Muscle of leg (tissue), 11 donors: ENCODE measurements around the gene RGS3. TPM values are rescaled to one million over a fixed set of nuclear protein-coding genes. Genes with fewer than 3 reads are reported as not detected.
"Not testable (repeated sequence)": the region's sequence is repeated elsewhere in the genome, so short reads cannot be mapped to it uniquely, and the experiment has no call there.

Experiments used
- DNase-seq: peaks from one replicate; pipeline ENCODE4 v3.0.0; 2013
- H3K27ac ChIP-seq: one replicate; pipeline ENCODE4 v1.5.1; 2013; ENCODE audit warnings: mild to moderate bottlenecking, low read length, control low read depth
- H3K27me3 ChIP-seq: one replicate; pipeline ENCODE4 v1.6.1; 2013; ENCODE audit warnings: low read length; ENCODE audit not compliant: control insufficient read depth, insufficient read depth
- H3K36me3 ChIP-seq: one replicate; pipeline ENCODE4 v1.6.1; 2013; ENCODE audit warnings: low read length; ENCODE audit not compliant: control insufficient read depth, insufficient read depth
- H3K4me1 ChIP-seq: one replicate; pipeline ENCODE4 v1.6.1; 2013; ENCODE audit warnings: low read length; ENCODE audit not compliant: control insufficient read depth, insufficient read depth
- H3K4me3 ChIP-seq: one replicate; pipeline ENCODE4 v1.5.1; 2013; ENCODE audit warnings: low read length, control low read depth
- H3K9me3 ChIP-seq: replicated peaks from 2 replicates; pipeline ENCODE4 v1.6.1; 2013; ENCODE audit warnings: low read depth, low read length; ENCODE audit not compliant: control insufficient read depth
- WGBS: methylation state at CpG from one replicate; pipeline ENCODE4 v1.1.5; 2013; ENCODE audit warnings: missing lambda C conversion rate; ENCODE audit not compliant: insufficient coverage; 5-methylcytosine and 5-hydroxymethylcytosine counted together
- polyA plus RNA-seq, 8 donors: library from polyadenylated mRNA; unstranded; fragments of 120-200 nt; gene quantifications; one replicate each; pipeline versions ENCODE4 v1.2.1 to v1.2.3, GENCODE V29; 2013; ENCODE audit warnings: inconsistent platforms in 1 of 8, low replicate concordance in 1 of 8; ENCODE audit not compliant: insufficient read length in 8 of 8, insufficient read depth in 1 of 8
- total RNA-seq: library from RNA; stranded (reverse); fragments of 120-200 nt; gene quantifications from one replicate; pipeline ENCODE4 v1.2.4, GENCODE V29; 2013

Gene RGS3
- total and polyA plus RNA-seq, 9 donors = 38.0 to 63.3 (median 49.1) TPM

DNA sequence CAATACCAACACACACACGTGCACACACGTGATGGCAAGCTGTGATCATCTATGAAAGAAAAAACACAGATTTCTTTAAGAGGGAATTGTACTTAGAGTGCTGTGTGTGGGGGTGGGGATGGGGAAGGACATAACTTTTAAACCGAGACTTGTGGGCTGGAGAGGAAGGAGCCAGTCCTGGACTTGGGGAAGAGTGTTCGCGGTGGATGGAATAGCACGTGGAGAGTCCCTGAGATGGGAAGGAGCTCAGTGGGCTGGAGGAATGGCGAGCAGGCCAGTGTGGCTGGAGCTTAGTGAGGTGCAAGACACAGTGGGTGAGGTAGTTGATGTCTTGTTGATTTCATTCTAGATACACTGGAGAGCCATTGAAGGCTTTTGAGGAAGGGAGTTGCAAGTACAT is 78.5 kb downstream of the RGS3 start:
- peaks cover 29% of the 10 kb centered on the region for H3K4me1 ChIP-seq
- H3K36me3 ChIP-seq = no peaks in the 10 kb centered on the region
- H3K27ac ChIP-seq = no peak overlapping the region

DNA sequence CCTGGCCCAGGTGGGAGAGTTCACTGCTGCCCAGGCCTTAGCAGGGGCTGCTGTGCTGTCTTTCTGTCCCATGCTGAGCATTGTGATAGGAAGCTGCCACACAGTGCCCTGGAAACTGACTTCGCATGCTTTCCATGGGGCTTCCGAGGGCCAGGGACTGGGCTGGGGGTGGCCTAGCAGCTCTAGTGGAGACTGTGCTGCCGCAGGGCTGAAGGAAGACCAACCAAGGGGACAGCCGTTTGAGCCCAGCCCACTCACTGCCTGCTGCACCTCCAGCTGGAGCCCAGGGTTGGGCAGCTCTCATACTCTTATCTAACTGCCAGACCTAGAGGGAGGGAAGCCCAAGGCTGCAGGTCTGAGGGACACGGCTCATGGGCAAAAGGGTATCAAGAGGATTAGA is 79.2 kb downstream of the RGS3 start:
- peaks cover 5% of the 10 kb centered on the region for H3K27me3 ChIP-seq
- H3K4me3 ChIP-seq = no peak overlapping the region
- 60% methylated on average over 5 of the region's 5 CpGs for WGBS
- no peak overlapping the region for H3K27ac ChIP-seq
- H3K9me3 ChIP-seq = no peaks in the 10 kb centered on the region
- no peaks in the 10 kb centered on the region for H3K36me3 ChIP-seq
- peaks cover 21% of the 10 kb centered on the region for H3K4me1 ChIP-seq
- no peak for DNase-seq

More for the DNA sequence above, 78.5 kb downstream of the RGS3 start:
- no peak for DNase-seq
- Histone ChIP-seq H3K9me3 (no peaks in the 10 kb centered on the region), H3K27me3 (peaks cover 5% of the 10 kb centered on the region), H3K4me3 (no peak overlapping the region)
- 74% methylated on average over 5 of the region's 7 CpGs for WGBS

GRCh38 chr9:113543296-113543981 is 79.9 kb downstream of the RGS3 start:
- Histone ChIP-seq H3K4me3 (no peak overlapping the region), H3K36me3 (no peaks in the 10 kb centered on the region), H3K27ac (no peak overlapping the region), H3K27me3 (peaks cover 2% of the 10 kb centered on the region), H3K4me1 (peaks cover 26% of the 10 kb centered on the region), H3K9me3 (no peaks in the 10 kb centered on the region)
- WGBS = 55% methylated on average over 6 of the region's 10 CpGs
- DNase-seq = no peak

- no peak overlapping the region for H3K27ac ChIP-seq
- H3K4me3 ChIP-seq = no peak overlapping the region
- WGBS = 15% methylated on average over 3 of the region's 3 CpGs
- peaks cover 31% of the 10 kb centered on the region for H3K4me1 ChIP-seq
- DNase-seq = no peak
- H3K9me3 ChIP-seq = no peaks in the 10 kb centered on the region
- no peaks in the 10 kb centered on the region for H3K36me3 ChIP-seq
- H3K27me3 ChIP-seq = peaks cover 2% of the 10 kb centered on the region
These were observed 80.4 kb downstream of the RGS3 start for GRCh38 chr9:113543982-113544303.

DNA sequence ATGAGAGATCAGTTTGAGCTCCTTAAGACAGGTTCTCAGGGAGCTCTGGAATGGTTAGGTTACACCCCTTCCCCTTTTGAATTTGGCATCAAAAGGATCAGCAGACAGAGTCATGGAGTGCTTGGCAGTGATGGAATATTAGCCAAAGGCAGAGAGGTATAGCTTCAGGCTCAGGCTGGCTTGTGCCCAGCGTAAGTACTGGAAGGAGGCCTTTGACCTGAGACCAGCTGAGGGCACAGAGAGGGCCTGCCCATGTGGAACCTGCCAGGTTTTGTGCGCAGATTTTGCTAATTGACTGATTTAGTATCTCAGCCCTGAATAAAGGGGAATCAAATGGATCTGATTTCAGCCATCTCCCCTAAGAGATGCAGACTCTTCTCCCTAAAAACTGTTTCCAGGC is 81.5 kb downstream of the RGS3 start:
- no peak overlapping the region for H3K4me3 ChIP-seq
- no peak for DNase-seq
- H3K36me3 ChIP-seq = no peaks in the 10 kb centered on the region
- H3K9me3 ChIP-seq = no peaks in the 10 kb centered on the region
- H3K27ac ChIP-seq = no peak overlapping the region
- H3K4me1 ChIP-seq = peaks cover 33% of the 10 kb centered on the region
- H3K27me3 ChIP-seq = peaks cover 2% of the 10 kb centered on the region
- WGBS = 77% methylated on average over 1 of the region's 2 CpGs

- Histone ChIP-seq H3K36me3 (no peaks in the 10 kb centered on the region), H3K4me3 (no peak overlapping the region), H3K27ac (no peak overlapping the region), H3K4me1 (peaks cover 22% of the 10 kb centered on the region), H3K9me3 (no peaks in the 10 kb centered on the region), H3K27me3 (peaks cover 2% of the 10 kb centered on the region)
- DNase-seq = no peak
- 76% methylated on average over 4 of the region's 5 CpGs for WGBS
These were observed 83.0 kb downstream of the RGS3 start for GRCh38 chr9:113546566-113546965.

- H3K4me1 ChIP-seq = peaks cover 22% of the 10 kb centered on the region
- no peaks in the 10 kb centered on the region for H3K9me3 ChIP-seq
- WGBS = 83% methylated on average over 2 of the region's 5 CpGs
- no peaks in the 10 kb centered on the region for H3K36me3 ChIP-seq
- no peak overlapping the region for H3K27ac ChIP-seq
- H3K27me3 ChIP-seq = no peaks in the 10 kb centered on the region
- H3K4me3 ChIP-seq = no peak overlapping the region
- DNase-seq = no peak
These were observed 84.0 kb downstream of the RGS3 start for GRCh38 chr9:113547501-113547900.

DNA sequence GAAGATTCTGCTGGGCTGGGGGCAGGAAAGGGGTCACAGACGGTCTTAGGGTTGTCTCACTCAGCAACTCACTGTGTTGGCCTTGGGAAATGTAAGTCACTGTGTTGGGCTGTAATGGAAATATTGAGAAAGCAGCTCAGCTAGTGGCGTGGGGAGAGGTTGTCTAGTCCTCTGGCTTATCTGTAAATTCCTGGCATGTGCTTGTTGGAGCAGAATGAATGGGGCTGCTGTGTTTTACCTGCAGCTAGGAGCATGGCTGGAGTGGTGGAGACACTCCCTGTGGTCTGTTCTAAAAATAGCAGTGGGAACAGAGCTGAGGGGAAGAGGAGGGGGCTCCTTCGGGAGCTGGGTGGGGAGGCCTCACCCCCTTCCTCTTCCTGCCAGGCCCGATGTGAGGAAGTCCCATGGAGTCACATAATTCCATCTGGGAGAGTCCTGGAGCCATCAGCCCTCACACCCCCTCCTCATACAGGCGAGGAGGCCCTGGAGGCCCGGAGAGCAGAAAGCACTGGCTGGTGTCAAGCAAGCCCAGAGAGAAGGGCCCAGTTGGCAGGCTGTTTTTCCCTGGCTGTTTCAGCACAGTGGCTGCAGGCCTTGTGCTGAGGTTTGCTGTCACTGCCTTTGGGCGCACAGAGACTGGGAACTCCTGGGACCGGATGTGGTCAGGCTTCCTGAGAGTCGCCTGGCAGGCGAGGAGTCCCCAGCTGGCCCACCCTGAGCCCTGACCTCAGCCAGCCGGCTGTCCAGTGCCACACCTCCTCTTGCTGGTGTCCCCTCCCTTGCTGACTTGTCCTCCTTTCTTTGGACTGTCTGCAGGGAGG is 84.9 kb downstream of the RGS3 start:
- 49% methylated on average over 7 of the region's 11 CpGs for WGBS
- H3K27ac ChIP-seq = peak overlapping the region; percentile 72
- H3K4me1 ChIP-seq = peaks cover 22% of the 10 kb centered on the region
- H3K9me3 ChIP-seq = no peaks in the 10 kb centered on the region
- H3K27me3 ChIP-seq = no peaks in the 10 kb centered on the region
- H3K36me3 ChIP-seq = no peaks in the 10 kb centered on the region
- peak; percentile 71 for DNase-seq
- no peak overlapping the region for H3K4me3 ChIP-seq

DNA sequence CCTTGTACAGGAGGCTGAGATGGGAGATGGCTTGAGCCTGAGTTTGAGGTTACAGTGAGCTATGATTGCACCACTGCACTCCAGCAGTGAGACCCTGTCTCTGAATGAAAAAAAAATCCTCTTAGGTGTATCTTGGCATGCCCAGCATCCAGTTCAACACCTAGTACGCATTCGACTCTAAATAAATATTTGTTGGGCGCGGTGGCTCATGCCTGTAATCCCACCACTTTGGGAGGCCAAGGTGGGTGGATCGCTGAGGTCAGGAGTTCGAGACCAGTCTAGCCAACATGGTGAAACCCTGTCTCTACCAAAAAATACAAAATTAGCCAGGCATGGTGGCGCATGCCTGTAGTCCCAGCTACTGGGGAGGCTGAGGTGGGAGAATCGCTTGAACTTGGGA is 86.4 kb downstream of the RGS3 start:
- not testable (repeated sequence) for H3K27ac ChIP-seq, H3K27me3 ChIP-seq, H3K9me3 ChIP-seq, DNase-seq, H3K4me3 ChIP-seq, H3K36me3 ChIP-seq
- peaks cover 18% of the 10 kb centered on the region for H3K4me1 ChIP-seq
- WGBS = 97% methylated on average over 8 of the region's 8 CpGs

- Histone ChIP-seq H3K27me3 (no peaks in the 10 kb centered on the region), H3K4me3 (no peak overlapping the region), H3K9me3 (no peaks in the 10 kb centered on the region), H3K27ac (no peak overlapping the region), H3K36me3 (no peaks in the 10 kb centered on the region), H3K4me1 (peaks cover 10% of the 10 kb centered on the region)
- WGBS = 92% methylated on average over 1 of the region's 3 CpGs
- DNase-seq = no peak
These were observed 93.5 kb downstream of the RGS3 start for GRCh38 chr9:113556877-113557593.
